Endothelial cell of umbilical vein (primary cell): Measurements from ENCODE around the gene FLNB. TPM values are rescaled to one million over a fixed set of nuclear protein-coding genes. Genes with fewer than 3 reads are reported as not detected.

Experiments
- BruUV-seq: library from RNA; stranded (reverse); fragments of 400-500 nt; replicated peaks from 2 replicates; lab custom pipeline; 2021; lab: Mats Ljungman, UMichigan
- CTCF ChIA-PET: fragments of 300-600, 350-600 bp; sonication (Branson Sonifier 250); formaldehyde crosslinking; loops from one replicate; lab custom pipeline; 2021; ENCODE audit warnings: antibody characterized with exemption, inconsistent platforms; lab: Charles Lee
- POLR2A ChIA-PET: fragments of 300-600, 350-600 bp; sonication (Branson Sonifier 250); formaldehyde crosslinking; loops from one replicate; lab custom pipeline; 2021; ENCODE audit warnings: antibody characterized with exemption, inconsistent platforms; lab: Charles Lee
- DNase-seq: peaks from one replicate; pipeline ENCODE4 v3.0.0-alpha.2; 2011; ENCODE audit warnings: low read depth, low spot score
- FAIRE-seq: peaks from 2 replicates; lab custom pipeline; 2011; peaks lifted over from hg19 to GRCh38; lab: Jason Lieb, UNC
- H2AFZ ChIP-seq: 2 replicates; pipeline ENCODE4 v1.6.0; 2012; ENCODE audit warnings: low read depth, low read length, control low read depth, inconsistent platforms
- H3K27ac ChIP-seq: 2 replicates; pipeline ENCODE4 v1.5.1; 2011; ENCODE audit warnings: low read depth, mild to moderate bottlenecking, control low read depth, low read length, moderate library complexity; ENCODE audit not compliant: insufficient read depth
- H3K27me3 ChIP-seq, 2 experiments: 2 replicates each; pipeline versions ENCODE4 v1.6.0 to v1.6.1; 2011; ENCODE audit warnings: low read length in 2 of 2, mixed read lengths in 1 of 2; ENCODE audit not compliant: control insufficient read depth in 2 of 2, insufficient read depth in 2 of 2
- H3K36me3 ChIP-seq, 2 experiments: 2 replicates in 1 of 2; 3 replicates in 1 of 2; pipeline ENCODE4 v1.5.1; 2011; ENCODE audit warnings: low read length in 2 of 2, mild to moderate bottlenecking in 1 of 2, moderate library complexity in 1 of 2; ENCODE audit not compliant: control insufficient read depth in 2 of 2, insufficient read depth in 2 of 2; ENCODE audit errors: extremely low read depth in 1 of 2
- H3K4me1 ChIP-seq: 3 replicates; pipeline ENCODE4 v1.5.1; 2011; ENCODE audit warnings: mild to moderate bottlenecking, low read length; ENCODE audit not compliant: control insufficient read depth, insufficient read depth; ENCODE audit errors: extremely low read depth
- H3K4me2 ChIP-seq: 2 replicates; pipeline ENCODE4 v1.6.1; 2011; ENCODE audit warnings: low read length, control low read depth, mixed read lengths; ENCODE audit not compliant: insufficient read depth
- H3K4me3 ChIP-seq, 3 experiments: fragments of 200-600 bp in 1 of 3; sonication (generic), shearing (Covaris generic) in 1 of 3; replicated peaks in 1 of 3; 2 replicates each; pipeline ENCODE4 v1.5.1; 2011 to 2016; ENCODE audit warnings: control low read depth in 3 of 3, low read length in 3 of 3, mild to moderate bottlenecking in 2 of 3, inconsistent platforms in 1 of 3, low read depth in 1 of 3, moderate library complexity in 1 of 3; ENCODE audit not compliant: insufficient read depth in 1 of 3
- H3K79me2 ChIP-seq: 2 replicates; pipeline ENCODE4 v1.6.0; 2012; ENCODE audit warnings: low read length, inconsistent platforms; ENCODE audit not compliant: control insufficient read depth, insufficient read depth
- H3K9ac ChIP-seq: replicated peaks from 2 replicates; pipeline ENCODE3; 2011; ENCODE audit warnings: low read length, control low read depth; ENCODE audit not compliant: insufficient read depth; ENCODE audit errors: extremely low read depth
- H3K9me1 ChIP-seq: replicated peaks from 3 replicates; pipeline ENCODE4 v1.6.0; 2011; ENCODE audit warnings: mild to moderate bottlenecking, low read length; ENCODE audit not compliant: control insufficient read depth, insufficient read depth; ENCODE audit errors: extremely low read depth
- H3K9me3 ChIP-seq: replicated peaks from 2 replicates; pipeline ENCODE4 v1.5.1; 2012; ENCODE audit warnings: low read length, inconsistent platforms; ENCODE audit not compliant: control insufficient read depth, insufficient read depth
- H4K20me1 ChIP-seq: replicated peaks from 2 replicates; pipeline ENCODE3; 2011; ENCODE audit warnings: mild to moderate bottlenecking, low read length; ENCODE audit not compliant: control insufficient read depth, insufficient read depth; ENCODE audit errors: extremely low read depth
- EZH2 ChIP-seq: IDR thresholded peaks from 2 replicates; pipeline ENCODE4 v1.6.1; 2012; ENCODE audit warnings: borderline replicate concordance, low read depth, mild to moderate bottlenecking, moderate library complexity, low read length, inconsistent platforms; ENCODE audit not compliant: severe bottlenecking
- FOS ChIP-seq: IDR thresholded peaks from 2 replicates; pipeline ENCODE4 v1.6.1; 2011; ENCODE audit warnings: mild to moderate bottlenecking, low read length, moderate library complexity, borderline replicate concordance; ENCODE audit not compliant: insufficient read depth
- GATA2 ChIP-seq: IDR thresholded peaks from 2 replicates; pipeline ENCODE4 v1.7.0; 2011; ENCODE audit warnings: low read depth, mild to moderate bottlenecking, moderate library complexity, mixed read lengths, low read length; ENCODE audit not compliant: insufficient read length, insufficient read depth
- JUN ChIP-seq: IDR thresholded peaks from 2 replicates; pipeline ENCODE4 v1.6.1; 2011; ENCODE audit warnings: borderline replicate concordance, low read depth; ENCODE audit not compliant: insufficient read length, insufficient read depth
- MYC ChIP-seq: IDR thresholded peaks from one replicate; pipeline ENCODE4 v1.6.1; 2011; ENCODE audit warnings: mild to moderate bottlenecking, low read depth, low read length
- POLR2A ChIP-seq: IDR thresholded peaks from 2 replicates; pipeline ENCODE4 v1.6.1; 2012; ENCODE audit warnings: low read depth, mild to moderate bottlenecking, control low read depth, low read length
- POLR2AphosphoS5 ChIP-seq: IDR thresholded peaks from 2 replicates; pipeline ENCODE4 v1.6.1; 2012; ENCODE audit warnings: low read depth, mild to moderate bottlenecking, control low read depth, low read length, moderate library complexity; ENCODE audit not compliant: insufficient read depth
- dilution Hi-C: fragments of 300-500 bp; cut with MboI; formaldehyde crosslinking; loops from one replicate; pipeline ENCODE4 v1.15.0; 2019; ENCODE audit warnings: low sequenced_read_pairs; ENCODE audit not compliant: extremely low pct_ligation_motif_present
- intact Hi-C: fragments of 100-400 bp; cut with micrococcal nuclease; formaldehyde crosslinking; loops from one replicate; pipeline ENCODE4 v1.10.0; 2022
- polyA plus RNA-seq, 4 experiments: library from polyadenylated mRNA; depleted of rRNA in 3 of 4; stranded (reverse) in 3 of 4; unstranded in 1 of 4; fragments of >200 nt; gene quantifications; 2 replicates each; pipeline versions ENCODE4 v1.2.1 to v1.2.3, GENCODE V29; 2011 to 2012; ENCODE audit warnings: missing spikeins in 1 of 4
- total RNA-seq: library from RNA; stranded (reverse); gene quantifications from 2 replicates; pipeline ENCODE4 v1.2.3, GENCODE V29; 2021
- TF ChIP-seq, protein P1 (sequence below), 2 donors: IDR thresholded peaks; 1 replicate in 1 of 2; 2 replicates in 1 of 2; pipeline ENCODE4 v1.5.1; 2011; ENCODE audit warnings: low read length in 2 of 2, mild to moderate bottlenecking in 2 of 2, moderate library complexity in 2 of 2, control low read depth in 1 of 2, inconsistent platforms in 1 of 2, low read depth in 1 of 2; ENCODE audit not compliant: insufficient read depth in 1 of 2; ENCODE audit errors: extremely low read depth in 1 of 2
- TF ChIP-seq, protein P2 (sequence below): IDR thresholded peaks from 2 replicates; pipeline ENCODE4 v1.6.1; 2011; ENCODE audit not compliant: insufficient read depth, insufficient read length

The FLNB gene
- total and polyA plus RNA-seq, 2 donors (not counting 3 experiments of a cell fraction or from before 2014, with no cell fraction given), result 479 to 670 TPM

DNA sequence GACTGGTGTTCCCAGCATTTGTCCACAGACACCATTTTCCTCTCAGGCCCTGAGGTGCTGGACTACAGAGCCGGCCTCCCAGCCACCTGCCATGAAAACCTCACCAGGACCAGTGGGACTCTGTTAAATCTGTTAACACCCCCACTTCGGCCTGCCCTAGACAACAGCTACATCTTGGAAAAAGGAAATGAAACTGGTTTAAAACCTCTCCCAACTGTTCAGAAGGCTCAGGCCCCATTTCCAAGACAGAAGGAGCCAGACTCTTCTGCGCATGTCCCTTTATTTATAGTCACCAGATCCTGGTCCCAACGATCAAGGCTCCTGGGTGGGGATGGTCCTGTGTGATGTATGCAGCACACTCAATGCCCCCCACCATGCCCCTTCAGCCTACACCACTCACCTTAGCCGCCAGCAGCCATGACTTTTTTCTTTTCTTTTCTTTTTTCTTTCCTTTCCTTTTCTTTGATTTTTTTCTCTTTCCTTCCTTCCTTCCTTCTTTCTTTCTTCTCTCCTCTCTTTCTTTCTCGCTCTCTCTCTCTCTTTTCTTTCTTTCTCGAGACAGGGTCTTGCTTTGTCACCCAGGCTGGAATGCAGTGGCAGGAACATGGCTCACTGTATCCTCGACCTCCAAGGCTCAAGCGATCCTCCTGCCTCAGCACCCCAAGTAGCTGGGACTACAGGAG lies 25.5 kb upstream of the FLNB start:
- BruUV-seq, result no TSS peak
- H3K9me1 ChIP-seq, result no peaks in the 10 kb centered on the region
- intact Hi-C loops, result loop anchor here (1.0 kb wide), 1 partner anchor 7 kb away; no protein-coding TSS in a partner anchor

More for the DNA sequence above, 25.5 kb upstream of the FLNB start:
- Histone ChIP-seq H3K4me1 (peaks cover 14% of the 10 kb centered on the region), H3K4me3 (no peak overlapping the region), H3K27ac (no peak overlapping the region), H3K9ac (no peak overlapping the region), H3K27me3 (no peaks in the 10 kb centered on the region), H2AFZ (no peak overlapping the region), H3K79me2 (no peaks in the 10 kb centered on the region), H4K20me1 (no peaks in the 10 kb centered on the region), H3K36me3 (no peaks in the 10 kb centered on the region), H3K9me3 (no peaks in the 10 kb centered on the region), H3K4me2 (no peak overlapping the region)
- DNase-seq, result no peak
- CTCF ChIA-PET, result no interaction called here
- peak; percentile 60 for FAIRE-seq
- POLR2A ChIA-PET, result no interaction called here
- no peak for TF ChIP-seq POLR2A
- no peak for TF ChIP-seq FOS
- no peak for TF ChIP-seq GATA2
- no peak for TF ChIP-seq JUN
- TF ChIP-seq, protein P1, sequence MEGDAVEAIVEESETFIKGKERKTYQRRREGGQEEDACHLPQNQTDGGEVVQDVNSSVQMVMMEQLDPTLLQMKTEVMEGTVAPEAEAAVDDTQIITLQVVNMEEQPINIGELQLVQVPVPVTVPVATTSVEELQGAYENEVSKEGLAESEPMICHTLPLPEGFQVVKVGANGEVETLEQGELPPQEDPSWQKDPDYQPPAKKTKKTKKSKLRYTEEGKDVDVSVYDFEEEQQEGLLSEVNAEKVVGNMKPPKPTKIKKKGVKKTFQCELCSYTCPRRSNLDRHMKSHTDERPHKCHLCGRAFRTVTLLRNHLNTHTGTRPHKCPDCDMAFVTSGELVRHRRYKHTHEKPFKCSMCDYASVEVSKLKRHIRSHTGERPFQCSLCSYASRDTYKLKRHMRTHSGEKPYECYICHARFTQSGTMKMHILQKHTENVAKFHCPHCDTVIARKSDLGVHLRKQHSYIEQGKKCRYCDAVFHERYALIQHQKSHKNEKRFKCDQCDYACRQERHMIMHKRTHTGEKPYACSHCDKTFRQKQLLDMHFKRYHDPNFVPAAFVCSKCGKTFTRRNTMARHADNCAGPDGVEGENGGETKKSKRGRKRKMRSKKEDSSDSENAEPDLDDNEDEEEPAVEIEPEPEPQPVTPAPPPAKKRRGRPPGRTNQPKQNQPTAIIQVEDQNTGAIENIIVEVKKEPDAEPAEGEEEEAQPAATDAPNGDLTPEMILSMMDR (IDR thresholded peaks at IDR 0.05; ENCODE audit: extremely low read depth in 1 of 2, insufficient read depth in 1 of 2, low read depth in 1 of 2, low read length in 2 of 2), result no peak
- TF ChIP-seq MYC, result no peak
- TF ChIP-seq, protein P2, sequence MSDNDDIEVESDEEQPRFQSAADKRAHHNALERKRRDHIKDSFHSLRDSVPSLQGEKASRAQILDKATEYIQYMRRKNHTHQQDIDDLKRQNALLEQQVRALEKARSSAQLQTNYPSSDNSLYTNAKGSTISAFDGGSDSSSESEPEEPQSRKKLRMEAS, result no peak
- TF ChIP-seq EZH2, result no peak
- TF ChIP-seq POLR2AphosphoS5, result no peak
- dilution Hi-C loops, result no loop called here
